Left ventricle myocardium inferior (tissue), 1 donor: ENCODE data around the gene SKI. TPM values are rescaled to one million over a fixed set of nuclear protein-coding genes. Genes with fewer than 3 reads are reported as not detected.

Experiments used
- DNase-seq: peaks from one replicate; pipeline ENCODE4 v3.0.0-alpha.2; 2020
- H3K27ac ChIP-seq: fragments of 200-600 bp; replicated peaks from 2 replicates; pipeline ENCODE4 v1.8.0; 2021
- H3K27me3 ChIP-seq: fragments of 200-600 bp; 2 replicates; pipeline ENCODE4 v1.8.0; 2021; ENCODE audit warnings: low read depth
- H3K36me3 ChIP-seq: fragments of 200-600 bp; 2 replicates; pipeline ENCODE4 v1.8.0; 2021
- H3K4me1 ChIP-seq: fragments of 200-600 bp; 2 replicates; pipeline ENCODE4 v1.8.0; 2021
- H3K4me3 ChIP-seq: fragments of 200-600 bp; 2 replicates; pipeline ENCODE4 v1.8.0; 2021; ENCODE audit warnings: mild to moderate bottlenecking, moderate library complexity
- H3K9me3 ChIP-seq: fragments of 200-600 bp; replicated peaks from 2 replicates; pipeline ENCODE4 v1.8.0; 2021
- intact Hi-C: fragments of 100-400 bp; cut with micrococcal nuclease; formaldehyde crosslinking; loops from one replicate; pipeline ENCODE4 v1.11.0; 2022
- total RNA-seq: library from RNA; stranded (reverse); fragmentation: NEBNext Ultra II Directional; extraction: Animal tissue kit (Norgen Biotek cat#: 25700); gene quantifications from one replicate; pipeline ENCODE4 v1.2.1, GENCODE V29; 2021
- TF ChIP-seq, protein P1 (sequence below): fragments of 200-600 bp; IDR thresholded peaks from 2 replicates; pipeline ENCODE4 v1.8.0; 2021; ENCODE audit warnings: antibody characterized with exemption, mild to moderate bottlenecking, borderline replicate concordance
- donor health status: DM: no; HTN: yes; CAD: no; lungs with severe emphysema.

SKI gene
- total RNA-seq, 1 donor from 2014 or later: 37.9 TPM

- Histone ChIP-seq H3K36me3 (no peaks in the 10 kb centered on the region), H3K4me1 (peaks cover 11% of the 10 kb centered on the region), H3K9me3 (no peaks in the 10 kb centered on the region), H3K4me3 (no peak overlapping the region), H3K27me3 (no peaks in the 10 kb centered on the region), H3K27ac (peak overlapping the region; percentile 66)
- DNase-seq: peak; percentile 19
- TF ChIP-seq, protein P1, sequence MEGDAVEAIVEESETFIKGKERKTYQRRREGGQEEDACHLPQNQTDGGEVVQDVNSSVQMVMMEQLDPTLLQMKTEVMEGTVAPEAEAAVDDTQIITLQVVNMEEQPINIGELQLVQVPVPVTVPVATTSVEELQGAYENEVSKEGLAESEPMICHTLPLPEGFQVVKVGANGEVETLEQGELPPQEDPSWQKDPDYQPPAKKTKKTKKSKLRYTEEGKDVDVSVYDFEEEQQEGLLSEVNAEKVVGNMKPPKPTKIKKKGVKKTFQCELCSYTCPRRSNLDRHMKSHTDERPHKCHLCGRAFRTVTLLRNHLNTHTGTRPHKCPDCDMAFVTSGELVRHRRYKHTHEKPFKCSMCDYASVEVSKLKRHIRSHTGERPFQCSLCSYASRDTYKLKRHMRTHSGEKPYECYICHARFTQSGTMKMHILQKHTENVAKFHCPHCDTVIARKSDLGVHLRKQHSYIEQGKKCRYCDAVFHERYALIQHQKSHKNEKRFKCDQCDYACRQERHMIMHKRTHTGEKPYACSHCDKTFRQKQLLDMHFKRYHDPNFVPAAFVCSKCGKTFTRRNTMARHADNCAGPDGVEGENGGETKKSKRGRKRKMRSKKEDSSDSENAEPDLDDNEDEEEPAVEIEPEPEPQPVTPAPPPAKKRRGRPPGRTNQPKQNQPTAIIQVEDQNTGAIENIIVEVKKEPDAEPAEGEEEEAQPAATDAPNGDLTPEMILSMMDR: no peak
- intact Hi-C loops: no loop called here
These were observed 124.9 kb downstream of the SKI start for GRCh38 chr1:2352897-2353550.

DNA sequence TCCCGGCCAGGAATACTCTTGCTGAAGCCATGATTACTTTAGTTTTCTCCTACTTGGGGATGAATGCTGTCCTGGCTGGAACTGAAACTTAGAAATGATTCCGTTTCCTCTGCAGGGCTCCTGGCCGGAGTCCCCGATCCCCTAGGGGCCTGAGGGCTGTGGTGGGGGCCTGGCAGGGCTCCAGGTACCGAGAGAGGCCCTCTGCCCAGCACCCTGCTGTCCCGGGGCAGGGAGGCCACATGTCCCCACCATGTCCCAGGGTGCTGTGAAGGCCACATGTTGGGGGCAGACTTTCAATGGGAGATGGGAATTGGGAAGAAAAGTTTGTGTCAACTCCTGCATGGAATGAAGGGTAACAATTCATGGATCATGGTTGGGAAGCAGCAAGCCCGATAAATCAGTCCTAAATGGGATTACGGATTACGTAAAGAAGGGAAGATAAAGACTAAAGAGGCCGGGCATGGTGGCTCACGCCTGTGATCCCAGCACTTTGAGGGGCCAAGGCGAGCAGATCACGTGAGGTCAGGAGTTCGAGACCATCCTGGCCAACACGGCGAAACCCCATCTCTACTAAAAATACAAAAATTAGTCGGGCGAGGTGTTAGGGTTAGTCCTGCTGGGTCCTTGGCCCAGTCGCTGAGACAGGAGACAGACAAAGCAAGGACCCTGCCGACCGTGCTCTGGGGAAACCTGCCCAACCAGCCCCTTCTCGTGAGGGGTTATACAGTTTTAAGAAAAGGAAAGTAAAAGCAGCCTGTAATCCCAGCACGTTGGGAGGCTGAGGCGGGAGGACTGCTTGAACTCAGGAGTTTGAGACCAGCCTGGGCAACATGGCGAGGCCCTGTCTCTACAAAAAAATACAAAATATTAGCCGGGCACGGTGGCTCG lies 125.7 kb downstream of the SKI start:
- peak; percentile 9 for DNase-seq
- H3K4me3 ChIP-seq: no peak overlapping the region
- TF ChIP-seq, protein P1: no peak
- intact Hi-C loops: no loop called here
- H3K4me1 ChIP-seq: peaks cover 11% of the 10 kb centered on the region
- H3K36me3 ChIP-seq: no peaks in the 10 kb centered on the region
- no peaks in the 10 kb centered on the region for H3K9me3 ChIP-seq
- peak overlapping the region; percentile 66 for H3K27ac ChIP-seq
- H3K27me3 ChIP-seq: no peaks in the 10 kb centered on the region

GRCh38 chr1:2354511-2355372 lies 126.6 kb downstream of the SKI start:
- no peaks in the 10 kb centered on the region for H3K9me3 ChIP-seq
- H3K27me3 ChIP-seq: no peaks in the 10 kb centered on the region
- H3K4me1 ChIP-seq: peaks cover 11% of the 10 kb centered on the region
- DNase-seq: no peak
- intact Hi-C loops: no loop called here
- H3K27ac ChIP-seq: no peak overlapping the region
- no peak overlapping the region for H3K4me3 ChIP-seq
- TF ChIP-seq, protein P1: no peak
- no peaks in the 10 kb centered on the region for H3K36me3 ChIP-seq

GRCh38 chr1:2355373-2356261 lies 127.5 kb downstream of the SKI start:
- H3K36me3 ChIP-seq: no peaks in the 10 kb centered on the region
- H3K4me1 ChIP-seq: peaks cover 11% of the 10 kb centered on the region
- DNase-seq: no peak
- H3K27ac ChIP-seq: no peak overlapping the region
- no peaks in the 10 kb centered on the region for H3K27me3 ChIP-seq
- no peaks in the 10 kb centered on the region for H3K9me3 ChIP-seq
- TF ChIP-seq, protein P1: no peak
- intact Hi-C loops: no loop called here
- no peak overlapping the region for H3K4me3 ChIP-seq

DNA sequence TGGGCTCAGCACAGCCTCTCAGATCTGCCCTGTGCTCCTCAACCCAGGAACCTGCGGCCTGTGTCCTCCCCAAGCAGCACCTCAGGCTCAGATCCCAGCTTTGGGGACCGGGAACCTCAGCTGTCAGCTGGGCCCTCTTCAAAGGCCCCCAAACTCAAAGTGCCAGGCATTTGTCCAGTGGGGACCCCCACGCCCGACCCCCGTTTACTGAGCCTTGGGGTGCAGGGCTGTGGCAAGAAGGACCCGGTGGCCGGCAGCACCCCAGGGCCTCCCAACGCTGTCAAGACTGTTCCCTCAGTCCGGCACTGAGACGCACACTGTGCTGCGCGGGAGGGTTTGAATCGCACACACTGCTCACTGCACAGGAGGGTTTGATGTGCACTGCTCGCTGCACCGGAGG lies 128.3 kb downstream of the SKI start:
- Histone ChIP-seq H3K27ac (no peak overlapping the region), H3K36me3 (no peaks in the 10 kb centered on the region), H3K4me1 (peaks cover 11% of the 10 kb centered on the region), H3K27me3 (no peaks in the 10 kb centered on the region), H3K4me3 (no peak overlapping the region), H3K9me3 (no peaks in the 10 kb centered on the region)
- TF ChIP-seq, protein P1: no peak
- intact Hi-C loops: no loop called here
- DNase-seq: no peak
